ENCODE measurements around the gene LIMS4.
"Not testable (repeated sequence)": the region's sequence is repeated elsewhere in the genome, so short reads cannot be mapped to it uniquely, and the experiment has no call there.

DNA sequence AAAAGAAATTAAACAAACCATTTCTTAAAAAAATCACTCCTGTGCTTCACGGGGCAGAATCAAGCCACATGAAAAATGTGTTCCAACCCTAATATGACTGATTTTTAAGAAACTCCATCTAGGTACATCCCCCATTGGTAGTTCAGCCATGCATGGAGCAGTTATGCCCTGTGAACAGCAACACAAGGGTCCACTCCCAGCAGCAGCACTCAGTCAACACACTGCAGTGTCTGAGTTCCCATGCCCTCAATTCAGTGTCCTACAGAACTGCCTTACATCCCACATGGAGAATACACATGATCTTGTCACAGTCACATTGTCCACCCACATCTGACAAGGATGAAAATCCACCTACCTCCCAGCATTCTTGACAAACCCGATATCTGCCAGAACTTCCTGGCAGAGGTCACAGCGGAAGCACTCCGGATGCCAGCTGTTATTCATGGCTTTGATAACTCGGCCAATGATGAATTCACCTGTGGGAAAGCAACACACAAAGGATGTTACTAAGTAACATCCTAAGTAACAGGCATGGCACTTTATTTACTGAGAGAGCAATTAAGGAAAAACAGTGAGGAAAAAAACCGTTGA, 17.4 kb downstream of the LIMS4 start:
- not testable (repeated sequence) for TF ChIP-seq EP300, POLR2A (IDR thresholded peaks at IDR 0.05)
- TF ChIP-seq, protein P1, sequence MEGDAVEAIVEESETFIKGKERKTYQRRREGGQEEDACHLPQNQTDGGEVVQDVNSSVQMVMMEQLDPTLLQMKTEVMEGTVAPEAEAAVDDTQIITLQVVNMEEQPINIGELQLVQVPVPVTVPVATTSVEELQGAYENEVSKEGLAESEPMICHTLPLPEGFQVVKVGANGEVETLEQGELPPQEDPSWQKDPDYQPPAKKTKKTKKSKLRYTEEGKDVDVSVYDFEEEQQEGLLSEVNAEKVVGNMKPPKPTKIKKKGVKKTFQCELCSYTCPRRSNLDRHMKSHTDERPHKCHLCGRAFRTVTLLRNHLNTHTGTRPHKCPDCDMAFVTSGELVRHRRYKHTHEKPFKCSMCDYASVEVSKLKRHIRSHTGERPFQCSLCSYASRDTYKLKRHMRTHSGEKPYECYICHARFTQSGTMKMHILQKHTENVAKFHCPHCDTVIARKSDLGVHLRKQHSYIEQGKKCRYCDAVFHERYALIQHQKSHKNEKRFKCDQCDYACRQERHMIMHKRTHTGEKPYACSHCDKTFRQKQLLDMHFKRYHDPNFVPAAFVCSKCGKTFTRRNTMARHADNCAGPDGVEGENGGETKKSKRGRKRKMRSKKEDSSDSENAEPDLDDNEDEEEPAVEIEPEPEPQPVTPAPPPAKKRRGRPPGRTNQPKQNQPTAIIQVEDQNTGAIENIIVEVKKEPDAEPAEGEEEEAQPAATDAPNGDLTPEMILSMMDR (IDR thresholded peaks at IDR 0.05): not testable (repeated sequence)
